Globus pallidus (tissue), 1 donor: ENCODE results near the gene STAT3.
"Not testable (repeated sequence)": the region's sequence is repeated elsewhere in the genome, so short reads cannot be mapped to it uniquely, and the experiment has no call there.

Experiments used
- DNase-seq: peaks from one replicate; pipeline ENCODE4 v3.0.0-alpha.2; 2015; ENCODE audit warnings: low spot score

Gene STAT3

GRCh38 chr17:42348104-42348503, 40.1 kb downstream of the STAT3 start:
- DNase-seq = no peak

DNA sequence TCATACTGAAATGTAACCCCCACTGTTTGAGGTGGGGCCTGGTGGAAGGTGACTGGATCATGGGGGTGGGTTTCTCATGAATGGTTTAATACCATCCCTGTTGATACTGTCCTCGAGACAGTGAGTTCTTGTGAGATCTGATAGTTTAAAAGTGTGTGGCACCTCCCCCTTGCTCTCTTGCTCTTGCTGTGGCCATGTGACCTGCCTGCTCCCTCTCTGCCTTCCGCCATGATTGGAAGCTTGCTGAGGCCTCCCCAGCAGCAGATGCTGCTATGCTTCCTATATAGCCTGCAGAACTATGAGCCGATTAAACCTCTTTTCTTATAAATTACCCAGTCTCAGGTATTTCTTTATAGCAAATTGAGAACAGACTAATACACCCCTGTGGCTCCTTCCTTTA, 40.6 kb downstream of the STAT3 start:
- no peak for DNase-seq

- DNase-seq = no peak
These were observed 41.0 kb downstream of the STAT3 start for GRCh38 chr17:42347198-42347597.

DNA sequence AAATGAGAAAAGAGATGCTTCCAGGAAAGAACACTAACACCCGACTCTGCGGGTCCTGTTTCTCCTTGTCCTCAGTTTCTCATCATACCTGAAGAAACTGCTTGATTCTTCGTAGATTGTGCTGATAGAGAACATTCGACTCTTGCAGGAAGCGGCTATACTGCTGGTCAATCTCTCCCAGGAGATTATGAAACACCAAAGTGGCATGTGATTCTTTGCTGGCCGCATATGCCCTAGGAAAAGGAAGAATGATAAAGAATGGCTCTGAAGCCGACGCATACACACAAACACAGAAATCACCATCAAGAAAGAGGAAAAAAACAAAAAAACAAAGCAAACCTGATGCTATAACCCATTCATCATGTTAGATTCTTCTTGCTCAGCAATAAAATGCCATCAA, 41.8 kb downstream of the STAT3 start:
- peak; percentile 21 for DNase-seq

DNA sequence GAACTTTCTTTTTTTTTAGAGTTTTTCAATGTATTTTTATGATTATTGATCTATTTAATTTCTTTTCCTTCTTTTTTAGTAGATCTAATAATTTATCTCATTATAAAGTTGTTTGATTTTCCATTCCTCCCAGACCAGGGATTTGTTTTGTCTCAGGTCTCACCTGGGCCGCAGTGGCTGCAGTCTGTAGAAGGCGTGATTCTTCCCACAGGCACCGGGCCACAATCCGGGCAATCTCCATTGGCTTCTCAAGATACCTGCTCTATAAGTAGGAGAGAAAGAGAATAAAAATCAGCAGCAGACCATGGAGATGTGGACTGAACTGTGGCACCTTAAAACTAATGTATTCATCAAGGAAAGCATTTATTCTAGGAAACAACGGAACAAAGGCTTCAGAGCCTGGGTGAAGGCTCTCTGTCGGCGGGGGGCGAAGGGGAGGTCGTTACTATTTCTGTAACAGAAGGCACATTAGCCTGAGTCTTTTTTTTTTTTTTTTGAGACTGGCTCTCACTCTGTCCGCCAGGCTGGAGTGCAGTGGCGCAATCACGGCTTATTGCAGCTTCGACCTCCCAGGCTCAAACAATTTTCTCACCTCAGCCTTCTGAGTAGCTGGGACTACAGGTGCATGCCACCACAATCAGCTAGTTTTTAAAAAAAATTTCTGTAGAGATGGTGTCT, 42.7 kb downstream of the STAT3 start:
- DNase-seq = peak; percentile 44

DNA sequence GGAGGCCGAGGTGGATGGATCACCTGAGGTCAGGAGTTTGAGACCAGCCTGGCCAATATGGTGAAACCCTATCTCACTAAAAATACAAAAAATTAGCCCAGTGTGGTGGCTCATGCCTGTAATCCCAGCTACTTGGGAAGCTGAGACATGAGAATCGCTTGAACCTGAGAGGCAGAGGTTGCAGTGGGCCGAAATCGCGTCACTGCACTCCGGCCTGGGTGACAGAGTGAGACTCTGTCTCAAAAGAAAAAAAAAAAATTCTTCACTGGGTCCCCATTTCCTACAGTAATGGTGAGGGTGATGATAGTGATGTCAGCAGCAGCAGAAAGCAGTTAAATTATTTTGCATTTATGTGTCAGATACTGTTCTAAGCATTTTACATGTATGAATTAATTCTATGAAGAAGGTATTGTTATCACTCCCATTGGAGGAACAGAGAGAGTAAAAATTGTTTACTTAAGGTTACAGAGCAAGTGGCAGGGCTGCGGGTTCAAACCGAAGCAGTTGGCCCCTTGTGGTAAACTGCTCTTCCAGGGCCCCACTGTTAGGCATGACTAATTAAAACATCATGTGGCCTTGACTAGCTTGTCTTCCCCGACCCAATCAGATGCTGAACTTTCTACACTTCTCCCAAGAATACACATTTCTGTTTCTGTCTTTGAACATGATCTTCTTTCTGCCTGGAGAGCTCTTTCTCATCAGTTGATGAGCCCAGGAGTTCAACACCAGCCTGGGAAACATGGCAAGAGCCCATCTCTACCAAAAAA, 45.8 kb downstream of the STAT3 start:
- DNase-seq = no peak

- no peak for DNase-seq
These were observed 46.7 kb downstream of the STAT3 start for GRCh38 chr17:42341568-42341967.

DNA sequence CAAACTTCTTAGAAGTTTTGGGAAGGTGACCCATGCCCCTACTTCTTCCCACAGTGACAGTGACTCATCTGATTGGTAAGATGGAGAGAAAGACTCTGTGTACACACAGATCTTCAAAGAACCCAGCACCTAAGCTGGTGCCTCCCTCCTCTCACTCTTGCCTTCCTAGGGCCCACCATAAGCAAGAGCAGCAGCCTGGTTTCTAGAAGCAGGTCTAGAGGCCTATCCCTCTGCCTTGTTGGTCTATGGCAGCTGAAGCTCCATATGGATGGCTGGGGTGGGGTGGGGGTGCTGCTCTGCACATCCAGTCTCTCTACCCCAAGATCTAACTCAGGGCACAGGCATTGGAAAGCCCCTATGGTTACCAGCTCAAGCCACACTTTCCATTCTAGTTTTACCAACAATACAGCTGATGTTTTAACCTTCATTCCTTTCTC, 47.5 kb downstream of the STAT3 start:
- no peak for DNase-seq

DNA sequence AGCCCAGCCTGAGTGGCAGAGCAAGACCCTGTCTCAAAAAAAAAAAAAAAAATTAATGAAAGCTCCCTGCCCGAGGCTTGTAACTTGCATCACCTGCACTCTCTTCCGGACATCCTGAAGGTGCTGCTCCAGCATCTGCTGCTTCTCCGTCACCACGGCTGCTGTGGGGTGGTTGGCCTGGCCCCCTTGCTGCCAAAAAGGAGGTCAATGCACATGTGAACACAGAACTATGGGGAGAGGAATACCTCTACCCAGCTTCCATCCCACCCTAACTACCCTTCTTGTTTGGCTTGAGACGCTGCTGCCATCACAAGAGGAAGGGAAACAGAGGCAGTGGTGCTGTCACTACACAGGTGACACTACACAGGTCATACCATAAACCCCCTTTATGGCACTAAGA, 49.0 kb downstream of the STAT3 start:
- no peak for DNase-seq

GRCh38 chr17:42338427-42338985, 49.7 kb downstream of the STAT3 start:
- DNase-seq = no peak

GRCh38 chr17:42337442-42337841, 50.8 kb downstream of the STAT3 start:
- no peak for DNase-seq

DNA sequence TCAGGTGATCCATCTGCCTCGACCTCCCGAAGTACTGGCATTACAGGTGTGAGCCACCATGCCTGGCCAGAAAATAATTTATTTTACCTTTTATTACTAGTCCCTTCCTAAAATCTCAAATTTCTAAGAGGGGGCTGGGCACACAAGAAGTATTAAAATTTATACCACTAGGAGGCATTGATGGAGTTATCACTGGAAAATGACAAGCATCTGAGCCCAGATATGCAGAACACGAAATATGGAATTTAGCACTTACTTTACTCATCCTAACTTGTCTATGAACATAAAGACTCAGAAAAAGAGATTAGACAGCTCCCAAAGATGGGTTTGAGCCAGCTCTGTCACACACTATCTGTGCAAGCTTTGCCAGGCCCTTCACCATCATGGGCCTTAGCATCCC, 53.6 kb downstream of the STAT3 start:
- no peak for DNase-seq

GRCh38 chr17:42333053-42333452, 55.2 kb downstream of the STAT3 start:
- no peak for DNase-seq

DNA sequence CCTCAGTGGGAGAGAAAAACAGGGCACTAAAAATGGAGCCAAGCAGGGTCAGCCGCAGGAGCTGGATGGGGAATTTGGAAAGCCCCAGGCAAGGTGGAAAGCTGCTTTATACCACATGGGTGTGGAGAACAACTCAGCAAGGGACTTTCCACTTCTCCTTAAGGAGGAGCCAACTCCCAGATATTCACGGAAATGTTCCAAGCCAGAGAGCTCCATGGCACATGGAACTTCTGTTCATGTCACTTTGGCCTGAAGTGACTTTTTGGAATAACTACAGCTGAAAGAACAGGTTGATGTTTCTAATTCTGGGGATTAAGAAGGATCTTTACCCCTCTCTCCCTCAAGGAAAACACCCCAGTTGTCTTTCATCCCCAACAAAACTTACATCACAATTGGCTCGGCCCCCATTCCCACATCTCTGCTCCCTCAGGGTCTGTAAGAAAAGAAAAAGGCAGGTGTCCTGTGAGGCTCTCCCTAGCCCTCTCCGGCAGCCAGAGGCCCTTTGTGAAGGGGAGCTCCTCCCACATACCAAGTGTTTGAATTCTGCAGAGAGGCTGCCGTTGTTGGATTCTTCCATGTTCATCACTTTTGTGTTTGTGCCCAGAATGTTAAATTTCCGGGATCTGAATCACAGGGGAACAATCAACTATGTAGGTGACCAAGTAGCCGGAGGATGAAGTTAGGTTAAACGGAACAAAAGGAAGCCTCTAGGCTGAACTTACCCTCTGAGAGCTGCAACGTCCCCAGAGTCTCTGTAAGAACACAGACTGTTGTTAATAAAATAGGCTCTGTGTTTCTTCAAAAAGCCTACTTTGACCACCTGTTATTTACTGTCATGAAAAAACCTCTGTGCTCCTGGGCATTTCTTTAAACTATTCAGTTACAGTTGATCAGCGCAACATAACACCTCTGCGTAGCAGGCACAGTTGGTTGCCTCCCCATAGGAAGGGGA, 58.9 kb downstream of the STAT3 start:
- DNase-seq = no peak

DNA sequence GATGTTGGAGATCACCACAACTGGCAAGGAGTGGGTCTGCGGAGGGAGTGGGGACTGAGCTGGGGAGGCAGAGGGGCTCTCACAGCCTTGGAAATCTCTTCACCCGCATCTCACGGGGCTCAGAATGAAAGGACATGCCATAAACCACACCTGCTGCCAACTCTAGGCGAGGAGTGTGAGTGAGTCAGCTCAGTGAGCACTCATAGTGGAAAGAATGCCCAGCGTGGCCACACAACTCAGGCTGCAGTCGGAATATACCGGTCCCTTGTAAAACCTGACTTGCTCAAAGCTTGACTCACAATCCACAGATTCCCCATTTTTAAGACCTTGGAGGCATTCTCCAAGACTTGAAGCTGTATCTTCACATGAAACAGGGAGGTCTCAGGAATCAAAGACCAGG, 63.2 kb downstream of the STAT3 start:
- no peak for DNase-seq

GRCh38 chr17:42323268-42323773, 64.9 kb downstream of the STAT3 start:
- no peak for DNase-seq

- peak; percentile 89 for DNase-seq
These were observed 65.6 kb downstream of the STAT3 start for GRCh38 chr17:42322382-42323267.

GRCh38 chr17:42321555-42321954, 66.7 kb downstream of the STAT3 start:
- DNase-seq = no peak

DNA sequence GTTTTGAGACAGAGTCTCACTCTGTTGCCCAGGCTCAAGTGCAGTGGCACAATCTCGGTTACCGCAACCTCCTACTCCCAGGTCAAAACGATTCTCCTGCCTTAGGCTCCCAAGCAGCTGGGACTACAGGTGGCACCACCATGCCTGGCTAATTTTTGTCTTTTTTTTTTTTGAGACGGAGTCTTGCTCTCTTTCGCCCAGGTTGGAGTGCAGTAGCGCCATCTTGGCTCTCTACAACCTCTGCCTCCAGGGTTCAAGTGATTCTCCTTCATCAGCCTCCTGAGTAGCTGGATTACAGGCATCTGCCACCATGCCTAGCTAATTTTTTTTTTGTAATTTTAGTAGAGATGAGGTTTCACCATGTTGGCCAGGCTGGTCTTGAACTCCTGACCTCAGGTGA, 70.3 kb downstream of the STAT3 start:
- not testable (repeated sequence) for DNase-seq

- DNase-seq = no peak
These were observed 70.9 kb downstream of the STAT3 start for GRCh38 chr17:42317266-42317845.

DNA sequence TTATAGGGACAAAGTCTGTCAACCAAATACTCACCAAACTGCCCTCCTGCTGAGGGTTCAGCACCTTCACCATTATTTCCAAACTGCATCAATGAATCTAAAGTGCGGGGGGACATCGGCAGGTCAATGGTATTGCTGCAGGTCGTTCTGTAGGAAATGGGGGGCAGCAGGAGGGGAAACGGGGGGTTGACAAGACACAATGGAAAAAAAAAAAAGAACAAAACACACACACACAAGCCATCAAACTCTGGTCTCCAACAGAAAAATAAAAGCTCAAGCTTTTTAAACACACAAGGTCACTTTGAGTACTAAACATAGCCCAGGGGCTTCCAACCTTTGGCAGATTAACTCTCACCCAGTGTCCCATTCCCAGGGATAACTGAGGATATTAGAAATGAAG, 71.5 kb downstream of the STAT3 start:
- DNase-seq = no peak
